AML-193 (cell line): ENCODE data around the gene AUTS2.
"Not testable (repeated sequence)": the region's sequence is repeated elsewhere in the genome, so short reads cannot be mapped to it uniquely, and the experiment has no call there.

Experiments
- DNase-seq, 2 experiments: peaks; one replicate each; lab custom pipeline; 2025; lab: John Stamatoyannopoulos, UW

Gene AUTS2

DNA sequence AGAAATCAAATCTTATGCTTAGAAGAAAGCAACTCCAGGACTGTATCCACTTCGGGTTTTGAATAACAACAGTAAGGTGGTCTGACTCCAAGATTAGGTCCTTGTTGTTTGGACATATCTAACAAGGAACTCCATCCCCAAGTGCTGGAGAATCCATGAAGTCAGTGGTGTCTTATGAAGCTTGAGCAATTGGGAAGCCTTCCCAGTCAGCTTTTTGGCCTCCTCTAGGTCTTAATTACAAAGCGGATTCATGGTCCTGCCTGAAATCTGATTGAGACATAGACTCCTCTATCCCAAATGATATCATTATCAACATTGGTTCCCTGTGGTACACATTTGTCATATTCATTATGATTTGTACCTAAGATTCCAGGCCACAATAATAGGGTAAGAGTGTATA is 642.6 kb downstream of the AUTS2 start:
- no peak for DNase-seq

DNA sequence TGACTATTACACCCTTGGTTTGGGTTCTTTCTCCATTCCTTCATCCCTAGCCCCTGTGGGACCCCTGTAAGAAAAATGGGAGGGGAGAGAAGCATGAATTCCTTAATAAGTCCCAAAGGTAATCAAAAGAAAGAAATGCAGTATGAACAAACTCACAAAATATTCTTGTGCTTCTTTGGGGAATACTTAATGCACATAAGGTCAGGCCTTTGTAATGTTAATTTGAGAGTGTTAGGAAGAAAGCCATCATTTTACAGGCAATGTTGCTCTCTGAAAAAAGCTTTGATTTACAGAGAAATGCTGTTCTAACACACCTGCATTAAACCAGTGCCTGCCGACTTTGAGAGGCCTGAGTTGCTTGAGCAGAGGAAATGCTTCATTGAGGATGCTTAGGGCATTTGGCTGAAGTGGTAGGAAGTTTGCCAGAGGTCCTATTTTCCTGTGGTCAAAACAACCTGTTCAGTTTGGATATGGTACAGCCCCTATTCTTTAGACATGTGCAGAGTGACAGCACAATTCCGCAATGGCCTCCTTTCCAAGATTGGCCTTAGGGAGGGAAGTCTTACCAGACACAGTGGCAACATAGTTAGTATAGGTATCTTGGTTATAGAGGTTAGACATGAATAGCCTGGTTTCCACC is 643.4 kb downstream of the AUTS2 start:
- no peak for DNase-seq

DNA sequence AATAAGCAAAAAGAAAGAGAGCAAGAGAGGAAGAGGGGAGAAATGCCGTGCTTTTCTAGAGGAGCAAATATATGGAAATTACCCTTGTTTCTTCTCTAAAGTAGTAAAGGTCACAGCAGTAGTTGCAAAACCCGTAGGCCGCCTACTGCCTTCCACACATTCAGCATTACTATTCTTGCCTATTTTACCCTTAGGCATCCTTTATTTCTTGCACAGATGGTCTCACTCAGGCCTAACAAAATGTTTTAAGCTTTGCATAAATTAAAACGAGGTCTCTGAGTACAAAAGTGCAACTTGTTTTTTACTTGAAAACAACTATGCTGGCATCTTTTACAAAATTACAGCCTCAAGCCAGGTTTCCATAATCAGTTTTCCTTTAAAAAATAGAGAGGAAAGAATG is 644.6 kb downstream of the AUTS2 start:
- DNase-seq = no peak

DNA sequence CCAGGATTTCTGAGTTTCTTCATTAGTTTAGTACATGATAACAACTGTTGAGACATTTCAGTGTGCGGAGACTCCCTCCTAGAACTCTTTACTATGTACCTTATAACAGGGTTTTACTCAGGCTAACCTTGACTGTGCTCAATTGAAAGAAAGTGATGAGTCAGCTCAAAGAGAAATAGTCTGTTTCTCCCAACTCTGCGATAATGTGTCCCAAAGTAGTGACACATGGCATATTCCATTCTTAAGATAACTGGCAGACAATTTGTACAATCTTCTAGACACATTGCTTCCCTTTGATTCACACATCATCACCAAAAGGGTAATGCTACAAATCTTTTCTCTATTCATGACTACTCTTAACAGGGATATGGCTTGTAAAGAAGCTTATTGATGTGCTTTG is 645.2 kb downstream of the AUTS2 start:
- DNase-seq = no peak

DNA sequence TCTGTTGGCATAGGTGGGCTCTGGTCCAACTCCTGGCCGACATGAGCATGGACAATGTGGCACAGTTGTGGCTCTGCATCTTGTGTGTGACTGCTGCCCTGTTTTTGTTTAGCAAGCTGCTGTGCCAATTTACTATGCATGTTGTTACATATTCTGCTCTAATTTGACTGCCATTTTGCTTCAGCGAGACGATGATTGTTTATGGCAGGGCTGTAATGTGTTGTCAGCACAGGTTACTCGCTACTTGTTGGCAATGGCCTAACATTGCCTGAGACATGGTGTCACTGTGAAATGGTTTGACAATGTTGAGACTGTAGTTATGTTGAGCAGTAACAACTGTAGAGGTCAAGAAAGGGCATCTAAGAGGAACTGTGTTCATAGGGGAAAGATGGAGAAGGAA is 659.6 kb downstream of the AUTS2 start:
- DNase-seq = no peak

DNA sequence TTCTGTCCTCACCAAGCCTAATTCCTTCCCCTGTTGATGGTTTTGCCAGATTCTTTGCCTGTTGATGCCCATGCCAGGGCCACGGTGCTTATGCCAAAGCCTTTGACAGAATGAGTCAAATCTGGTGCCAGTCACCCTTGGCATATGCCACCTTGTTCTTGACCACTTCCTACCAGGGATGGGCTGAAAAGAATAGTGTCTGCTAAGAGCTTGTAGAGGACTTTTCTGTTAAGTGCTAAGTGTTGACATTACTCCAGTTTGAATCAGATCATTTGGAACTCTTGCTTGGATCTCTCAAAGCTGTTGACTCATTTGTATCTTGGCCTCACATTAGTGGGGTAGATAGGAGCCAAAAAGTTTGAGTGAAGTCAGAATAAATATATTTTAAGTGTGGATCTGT is 661.2 kb downstream of the AUTS2 start:
- DNase-seq = no peak

DNA sequence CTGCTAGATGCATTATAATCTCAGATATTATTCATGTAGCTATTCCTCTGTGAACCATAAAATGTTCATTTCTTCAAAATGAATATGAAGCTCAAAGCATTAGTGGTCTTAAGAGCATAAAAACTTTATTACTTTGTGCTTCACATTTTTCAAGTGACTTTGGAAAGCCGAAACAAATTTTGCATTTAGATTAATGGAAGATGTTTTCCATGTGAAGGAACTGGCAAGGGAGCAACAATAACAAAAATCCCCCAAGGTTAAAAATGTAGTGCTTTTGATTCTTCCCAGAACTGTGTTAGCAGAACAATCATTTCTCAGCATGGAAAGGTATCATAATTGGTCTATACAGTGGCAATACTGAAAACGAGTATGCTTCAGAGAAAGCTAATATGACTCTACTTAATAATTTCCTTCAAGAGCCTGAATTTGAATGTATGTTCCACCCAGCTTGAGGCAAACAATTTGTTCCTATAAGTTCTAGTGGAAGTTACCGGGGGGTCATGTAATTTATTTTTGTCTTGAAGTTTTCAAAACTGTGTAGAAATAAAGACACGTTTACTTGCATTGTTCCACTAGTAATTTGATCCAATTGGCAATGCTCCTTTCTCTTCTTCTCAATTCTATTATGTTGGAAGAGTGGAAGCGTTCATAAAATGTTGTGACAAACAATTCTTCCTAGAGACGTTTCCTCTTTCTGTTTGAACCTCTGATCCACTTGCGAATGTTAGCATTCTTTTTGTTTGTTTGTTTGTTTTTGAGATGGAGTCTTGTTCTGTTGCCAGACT is 665.4 kb downstream of the AUTS2 start:
- DNase-seq = no peak

DNA sequence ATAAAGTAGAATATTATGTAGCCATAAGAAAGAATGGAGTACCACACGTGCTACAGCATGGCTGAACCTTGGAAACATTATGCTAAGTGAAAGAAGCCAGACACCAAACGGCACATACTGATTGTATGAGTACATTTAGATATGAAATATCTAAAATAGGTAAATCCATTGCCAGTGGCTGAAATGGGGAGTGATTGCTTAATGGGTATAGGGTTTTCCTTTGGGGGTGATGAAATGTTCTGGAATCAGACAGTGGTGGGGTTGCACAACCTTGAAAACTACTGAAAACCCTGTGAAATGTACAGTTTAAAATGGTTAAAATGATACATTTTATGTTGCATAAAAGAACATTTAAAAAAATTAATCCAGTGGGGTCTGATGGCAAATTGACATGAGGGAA is 667.9 kb downstream of the AUTS2 start:
- no peak for DNase-seq

DNA sequence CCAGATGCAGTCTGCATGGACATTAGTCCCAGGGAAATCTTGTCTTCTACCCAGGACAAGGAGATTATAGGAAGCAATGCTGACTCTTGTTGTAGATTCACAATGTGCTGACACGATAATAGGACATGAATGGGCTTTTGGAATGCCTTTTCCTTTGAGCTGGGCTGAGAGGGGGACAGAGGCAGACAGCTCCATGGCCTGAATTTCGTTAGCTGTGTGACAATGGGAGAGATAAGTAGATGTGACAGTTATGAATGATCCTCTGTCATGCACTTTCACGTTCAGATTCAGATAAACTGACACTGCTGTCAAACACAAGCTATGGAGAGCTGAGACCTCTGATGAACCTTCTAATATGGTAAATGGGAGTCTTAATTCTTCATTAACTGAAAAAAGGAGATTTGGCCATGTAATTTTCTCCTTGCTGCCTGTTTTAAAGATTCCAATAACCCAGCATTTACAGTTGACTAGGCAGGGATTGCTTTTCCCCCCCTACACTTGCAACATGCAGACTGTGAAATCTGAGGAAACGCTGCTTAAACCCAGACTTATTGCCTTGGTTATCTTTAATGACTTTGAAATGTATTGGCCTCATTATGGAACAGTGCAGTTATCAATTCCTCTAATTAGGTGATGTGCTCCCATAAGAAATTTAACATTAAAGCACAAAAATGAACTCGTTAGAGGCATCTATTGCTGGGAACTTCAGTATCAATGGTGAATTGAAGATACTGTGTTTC is 669.3 kb downstream of the AUTS2 start:
- DNase-seq = no peak

DNA sequence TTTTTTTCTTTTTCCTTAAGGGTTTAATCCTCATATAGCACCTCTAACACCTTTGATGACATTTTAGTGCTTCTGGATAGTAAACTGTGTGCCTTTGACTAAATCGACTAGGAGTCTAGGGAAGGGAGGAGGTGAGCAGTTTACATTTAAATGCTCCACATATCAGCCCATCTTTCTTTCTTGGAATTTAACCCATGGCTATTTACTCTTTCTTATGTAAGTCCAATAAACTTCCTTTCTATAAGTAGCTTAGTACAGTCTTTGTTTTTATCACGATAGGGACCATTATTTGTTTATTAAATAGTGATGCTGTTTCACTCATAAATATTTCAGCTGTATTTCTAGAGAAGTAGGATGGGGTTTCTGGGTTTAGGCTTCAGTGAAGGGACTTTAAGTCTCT is 669.9 kb downstream of the AUTS2 start:
- DNase-seq = no peak

DNA sequence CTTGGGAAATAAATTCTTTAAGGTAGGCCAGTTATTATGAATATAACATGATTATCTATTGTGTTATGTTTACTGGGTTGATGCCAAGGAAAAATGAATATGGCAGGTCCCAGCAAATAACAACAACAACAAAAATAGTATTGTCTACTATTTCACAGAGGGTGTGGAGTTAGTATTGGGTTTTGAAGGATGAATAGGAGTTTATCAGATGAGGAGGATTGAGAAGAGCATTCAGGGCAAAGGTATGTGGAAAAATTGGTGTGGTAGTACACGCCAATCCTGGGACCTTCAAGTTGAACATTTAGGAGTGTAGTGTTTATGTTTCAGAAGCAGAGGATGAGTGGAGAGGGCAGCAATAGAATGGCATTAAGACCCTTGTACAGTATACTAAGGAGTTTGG is 671.9 kb downstream of the AUTS2 start:
- DNase-seq = no peak

DNA sequence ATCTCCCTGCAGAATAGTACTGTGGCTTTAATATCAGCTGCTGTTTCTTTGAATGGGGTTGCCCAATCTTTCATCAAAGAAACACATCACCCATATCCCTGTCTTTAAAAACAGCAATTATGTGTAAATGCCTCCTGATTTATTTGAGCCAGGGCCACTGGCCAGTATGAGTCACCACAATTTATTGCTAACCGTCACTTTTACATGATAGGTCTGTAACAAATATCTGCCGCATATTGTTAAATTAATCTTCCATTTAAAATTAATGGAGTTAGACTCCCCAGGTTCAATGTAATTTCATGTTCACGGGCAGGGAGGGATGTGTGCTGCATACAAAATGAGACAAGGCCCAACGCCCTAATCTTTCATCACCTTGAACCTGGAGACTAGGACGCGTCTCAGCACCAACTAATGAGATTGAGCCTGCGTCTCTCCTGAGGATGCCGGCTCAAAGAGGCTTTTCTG is 673.4 kb downstream of the AUTS2 start:
- no peak for DNase-seq

DNA sequence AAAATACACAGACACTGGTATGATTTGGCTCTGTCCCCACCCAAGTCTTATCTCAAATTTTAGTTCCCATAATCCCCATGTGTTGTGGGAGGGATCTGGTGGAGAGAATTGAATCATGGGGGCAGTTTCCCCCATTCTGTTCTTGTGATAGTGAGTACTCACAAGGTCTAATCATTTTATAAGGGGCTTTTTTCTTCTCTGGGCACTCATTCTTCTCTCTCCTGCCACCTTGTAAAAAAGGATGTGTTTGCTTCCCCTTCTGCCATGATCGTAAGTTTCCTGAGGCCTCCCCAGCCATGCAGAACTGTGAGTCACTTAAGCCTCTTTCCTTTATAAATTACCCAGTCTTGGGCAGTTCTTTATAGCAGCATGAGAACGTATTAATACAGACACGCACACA is 677.3 kb downstream of the AUTS2 start:
- not testable (repeated sequence) for DNase-seq

DNA sequence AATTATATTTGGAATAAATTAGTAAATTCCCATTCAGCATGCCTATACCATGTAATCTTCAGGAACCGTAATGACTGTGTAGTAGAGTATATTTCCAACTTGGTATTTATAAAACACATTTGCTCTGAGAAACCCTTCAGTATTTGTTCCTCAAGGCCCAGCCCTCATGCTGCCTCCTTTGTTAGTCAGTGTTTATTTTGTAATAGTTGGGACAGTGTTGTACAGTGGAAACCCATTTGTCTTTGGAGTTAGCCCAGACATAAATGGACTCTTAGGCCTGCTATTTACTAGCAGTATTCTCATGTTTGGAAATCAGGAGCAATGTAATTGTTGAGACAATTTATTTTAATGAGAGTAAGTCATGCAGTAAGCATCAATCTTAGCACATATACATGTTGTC is 686.9 kb downstream of the AUTS2 start:
- no peak for DNase-seq

DNA sequence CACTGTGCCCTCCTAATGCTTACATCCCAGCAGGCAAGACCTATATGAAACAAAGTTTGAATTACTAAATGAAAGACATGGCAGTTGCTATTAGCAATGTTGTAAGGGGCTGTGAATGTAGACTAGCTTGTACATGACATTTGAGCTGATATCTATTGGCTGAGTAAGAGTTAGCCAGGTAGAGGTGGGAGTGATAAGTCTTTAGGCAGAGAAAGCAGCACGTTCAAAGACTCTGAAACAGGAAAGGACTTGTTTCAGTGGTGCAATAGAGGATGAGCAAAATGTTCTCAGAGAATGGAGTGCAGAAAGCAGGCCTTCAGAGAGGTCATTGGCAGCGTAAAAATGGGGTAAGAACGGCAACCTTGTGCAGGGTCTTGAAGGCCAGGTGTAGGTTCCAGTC is 687.6 kb downstream of the AUTS2 start:
- no peak for DNase-seq

DNA sequence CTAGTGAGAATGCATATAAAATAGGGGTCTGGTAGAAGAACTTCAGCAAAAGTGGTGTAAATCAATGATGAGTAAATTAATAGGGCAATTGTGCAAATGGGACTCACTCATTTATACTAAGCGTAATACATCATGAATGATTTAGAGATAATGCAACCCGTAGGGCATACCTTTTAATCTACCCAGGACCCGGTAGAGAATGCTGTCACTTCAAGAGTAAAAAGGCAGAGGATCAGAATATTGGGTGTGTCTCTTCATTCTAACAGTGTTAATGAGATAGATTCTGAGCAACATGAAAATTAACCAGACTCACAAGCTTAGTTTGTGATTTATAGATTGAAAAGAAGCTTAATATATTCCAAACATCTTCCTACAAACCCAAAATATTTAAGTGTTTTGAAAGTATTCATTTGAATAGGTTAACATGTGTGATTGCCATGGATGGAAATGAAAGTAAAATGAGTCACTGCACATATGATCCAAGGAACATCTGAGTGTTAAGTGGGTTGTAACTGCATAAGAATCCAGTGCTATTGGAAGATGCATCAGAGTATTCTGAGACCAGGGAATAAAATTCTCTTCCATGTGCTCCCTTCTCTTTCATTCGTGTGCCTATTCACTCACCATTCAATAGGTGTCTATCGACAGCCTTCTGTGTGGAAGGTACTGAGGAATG is 690.6 kb downstream of the AUTS2 start:
- DNase-seq = no peak

DNA sequence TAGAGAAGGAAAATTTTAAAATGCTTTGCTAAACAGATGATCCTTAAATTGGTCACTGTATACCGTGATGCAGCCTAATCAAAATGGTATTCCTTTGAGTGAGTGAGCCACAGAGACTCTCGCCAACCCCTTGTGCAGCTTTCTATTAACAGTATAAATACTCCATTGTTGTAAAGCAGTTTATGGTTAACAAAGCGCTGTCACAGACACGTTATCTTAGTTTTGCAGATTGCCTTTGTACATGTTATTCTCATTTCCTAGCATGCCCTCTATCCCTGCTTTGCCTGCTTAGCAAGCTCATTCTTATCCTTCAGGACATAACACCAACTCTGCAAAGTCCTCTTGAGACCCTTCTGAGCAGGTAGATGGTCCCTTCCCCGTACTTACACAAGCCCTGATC is 694.4 kb downstream of the AUTS2 start:
- DNase-seq = no peak

DNA sequence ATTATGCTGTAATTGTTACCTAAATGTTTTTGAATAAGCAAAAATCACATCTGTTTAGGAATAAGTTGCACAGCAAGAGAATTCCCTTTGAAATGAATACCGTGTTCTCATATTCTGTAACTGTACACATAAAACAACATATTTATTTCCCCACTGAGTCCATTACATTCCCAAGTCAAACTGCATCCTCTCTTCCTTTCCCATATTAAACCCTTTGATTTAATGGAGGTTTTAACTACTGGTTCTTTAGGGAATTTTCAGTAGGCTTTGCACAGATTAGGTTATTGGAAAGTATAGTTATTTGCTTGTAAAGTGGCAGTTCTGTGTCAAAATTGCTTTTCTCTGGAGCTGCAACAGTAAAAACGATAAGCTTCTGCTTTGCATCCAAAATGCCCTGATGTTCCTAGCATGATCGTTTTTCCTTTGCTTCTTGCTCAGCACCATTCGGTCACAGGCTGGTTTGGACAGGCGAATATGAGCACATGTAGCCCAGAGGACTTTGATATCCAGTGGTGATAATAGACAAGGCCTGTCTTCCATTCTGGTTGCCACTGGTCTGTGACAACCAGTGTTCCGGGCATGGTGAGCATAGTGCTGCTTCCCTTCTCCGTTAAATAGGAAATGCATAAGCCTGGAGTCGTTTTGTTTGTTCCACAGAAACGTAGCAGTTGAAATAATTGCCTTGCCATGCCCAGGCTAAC is 696.1 kb downstream of the AUTS2 start:
- no peak for DNase-seq

DNA sequence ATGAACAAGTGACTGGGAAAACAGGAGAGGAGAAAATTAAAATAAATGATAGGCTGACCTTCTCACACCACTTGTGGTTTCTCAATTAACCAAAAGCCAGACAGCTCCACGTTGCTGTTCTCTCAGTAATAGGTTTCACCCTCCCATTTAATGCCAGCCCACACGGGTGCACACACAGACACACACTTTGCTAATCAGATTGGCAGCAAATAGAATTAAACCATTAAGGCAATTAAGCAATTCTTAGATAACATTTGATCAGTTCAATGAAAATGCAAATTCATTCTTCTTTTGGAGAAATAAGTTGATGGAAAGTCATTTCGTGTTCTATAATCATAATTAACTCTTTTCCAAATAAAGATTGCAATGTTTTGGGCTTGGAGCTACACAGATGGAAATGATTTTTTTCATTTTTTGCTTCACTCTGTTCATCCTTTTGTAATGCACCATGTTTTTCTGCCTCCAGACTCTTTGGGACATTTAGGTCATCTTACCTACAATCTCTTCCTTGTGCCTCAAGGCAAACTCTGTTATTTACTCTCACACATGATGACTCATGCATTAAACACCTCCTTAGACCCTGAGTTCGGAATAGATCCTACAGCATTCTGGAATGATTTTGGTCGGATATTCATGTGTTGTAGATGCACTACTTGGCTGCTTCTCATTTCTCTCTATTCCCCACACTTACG is 700.7 kb downstream of the AUTS2 start:
- DNase-seq = no peak

DNA sequence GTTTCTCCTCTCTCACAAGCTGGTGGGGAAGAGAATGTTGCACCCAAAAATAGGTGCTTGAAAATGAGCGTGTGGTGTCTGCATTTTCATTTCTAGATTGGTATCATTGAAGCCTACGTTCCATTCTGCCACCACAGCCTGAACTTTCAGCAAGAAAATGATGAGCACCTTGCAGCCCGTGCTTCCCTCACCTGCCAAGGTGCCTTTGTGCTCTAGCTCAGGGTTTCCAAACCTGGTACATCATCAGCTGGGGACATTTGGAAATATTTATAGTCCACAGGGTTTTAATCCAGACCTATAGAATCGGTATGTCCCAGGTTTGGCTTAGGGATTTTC is 701.2 kb downstream of the AUTS2 start:
- DNase-seq = no peak

DNA sequence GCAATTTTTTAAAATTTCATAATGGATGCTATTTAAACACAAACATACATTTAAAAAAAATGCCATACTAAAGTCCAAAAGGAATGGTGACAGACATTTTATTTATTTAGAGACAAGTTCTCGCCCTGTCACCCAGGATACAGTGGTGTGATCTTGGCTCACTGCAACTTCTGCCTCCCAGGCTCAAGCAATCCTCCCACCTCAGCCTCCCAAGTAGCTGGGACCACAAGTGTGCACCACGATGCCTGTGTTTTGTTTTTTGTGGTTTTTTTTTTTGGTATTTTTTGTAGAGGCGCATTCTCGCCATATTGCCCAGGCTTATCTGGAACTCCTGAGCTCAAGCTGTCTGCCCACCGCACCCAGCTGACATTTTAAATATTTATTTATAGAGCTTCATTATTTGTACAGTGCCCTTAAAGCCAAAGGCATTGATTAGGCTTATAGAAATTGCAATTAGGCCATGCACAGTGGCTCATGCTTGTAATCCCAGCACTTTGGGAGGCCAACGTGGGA is 703.5 kb downstream of the AUTS2 start:
- no peak for DNase-seq
